Keratinocyte (primary cell): Measurements from ENCODE around the gene TSEN34. TPM values are rescaled to one million over a fixed set of nuclear protein-coding genes. Genes with fewer than 3 reads are reported as not detected.

ENCODE experiments used
- DNase-seq: peaks from one replicate; pipeline ENCODE4 v3.0.0-alpha.2; 2011; ENCODE audit warnings: low read depth, missing footprints, low spot score
- FAIRE-seq: peaks from 2 replicates; lab custom pipeline; 2011; peaks lifted over from hg19 to GRCh38; lab: Jason Lieb, UNC
- H2AFZ ChIP-seq: 2 replicates; pipeline ENCODE4 v1.6.0; 2012; ENCODE audit warnings: low read length, control low read depth, inconsistent platforms; ENCODE audit not compliant: control insufficient read depth
- H3K27ac ChIP-seq: 2 replicates; pipeline ENCODE4 v1.5.1; 2011; ENCODE audit warnings: low read length; ENCODE audit not compliant: control insufficient read depth, insufficient read depth
- H3K27me3 ChIP-seq: 3 replicates; pipeline ENCODE4 v1.6.0; 2011; ENCODE audit warnings: low read length; ENCODE audit not compliant: control insufficient read depth, insufficient read depth; ENCODE audit errors: extremely low read depth
- H3K36me3 ChIP-seq, 2 experiments: 2 replicates in 1 of 2; 3 replicates in 1 of 2; pipeline ENCODE4 v1.5.1; 2011; ENCODE audit warnings: low read length in 2 of 2, mild to moderate bottlenecking in 1 of 2; ENCODE audit not compliant: control insufficient read depth in 2 of 2, insufficient read depth in 2 of 2; ENCODE audit errors: extremely low read depth in 1 of 2
- H3K4me1 ChIP-seq: 3 replicates; pipeline ENCODE4 v1.5.1; 2011; ENCODE audit warnings: low read length; ENCODE audit not compliant: control insufficient read depth, insufficient read depth; ENCODE audit errors: extremely low read depth
- H3K4me2 ChIP-seq: 3 replicates; pipeline ENCODE4 v1.6.0; 2011; ENCODE audit warnings: low read depth, low read length; ENCODE audit not compliant: control insufficient read depth, insufficient read depth; ENCODE audit errors: extremely low read depth
- H3K4me3 ChIP-seq, 3 experiments: fragments of 200-600 bp in 1 of 3; sonication (generic) in 1 of 3; 2 replicates in 2 of 3; 3 replicates in 1 of 3; pipeline ENCODE4 v1.5.1; 2011 to 2016; ENCODE audit warnings: low read length in 3 of 3, mild to moderate bottlenecking in 3 of 3, control low read depth in 2 of 3, inconsistent platforms in 1 of 3, low read depth in 1 of 3, mixed read lengths in 1 of 3, mixed run types in 1 of 3, moderate library complexity in 1 of 3; ENCODE audit not compliant: control insufficient read depth in 2 of 3, insufficient read depth in 2 of 3; ENCODE audit errors: extremely low read depth in 1 of 3
- H3K79me2 ChIP-seq: 2 replicates; pipeline ENCODE4 v1.6.0; 2012; ENCODE audit warnings: low read length; ENCODE audit not compliant: control insufficient read depth, insufficient read depth
- H3K9ac ChIP-seq: 3 replicates; pipeline ENCODE4 v1.6.0; 2011; ENCODE audit warnings: low read length; ENCODE audit not compliant: control insufficient read depth, insufficient read depth; ENCODE audit errors: extremely low read depth
- H3K9me1 ChIP-seq: 3 replicates; pipeline ENCODE4 v1.6.0; 2011; ENCODE audit warnings: low read length; ENCODE audit not compliant: control insufficient read depth, insufficient read depth; ENCODE audit errors: extremely low read depth
- H3K9me3 ChIP-seq: 2 replicates; pipeline ENCODE4 v1.5.1; 2012; ENCODE audit warnings: low read depth, low read length; ENCODE audit not compliant: control insufficient read depth
- H4K20me1 ChIP-seq: 3 replicates; pipeline ENCODE4 v1.6.0; 2011; ENCODE audit warnings: low read length; ENCODE audit not compliant: control insufficient read depth, insufficient read depth; ENCODE audit errors: extremely low read depth
- CTCF ChIP-seq, 3 experiments: IDR thresholded peaks in 1 of 3; conservative IDR thresholded peaks in 1 of 3; optimal IDR thresholded peaks in 1 of 3; 2 replicates in 2 of 3; 3 replicates in 1 of 3; pipeline versions ENCODE3 to v1.5.1; 2011; ENCODE audit warnings: low read length in 3 of 3, mild to moderate bottlenecking in 3 of 3, moderate library complexity in 2 of 3, control low read depth in 1 of 3, inconsistent platforms in 1 of 3; ENCODE audit not compliant: insufficient read depth in 2 of 3; ENCODE audit errors: extremely low read depth in 1 of 3
- EZH2 ChIP-seq: IDR thresholded peaks from one replicate; pipeline ENCODE4 v1.6.1; 2012; ENCODE audit warnings: inconsistent platforms, mild to moderate bottlenecking, low read length, moderate library complexity
- dilution Hi-C: fragments of 300-500 bp; cut with MboI; formaldehyde crosslinking; loops from one replicate; pipeline ENCODE4 v1.7.0; 2020; ENCODE audit warnings: low sequenced_read_pairs; ENCODE audit not compliant: extremely low pct_ligation_motif_present
- polyA plus RNA-seq, 5 experiments: library from polyadenylated mRNA; depleted of rRNA in 3 of 5; stranded (reverse) in 3 of 5; stranded (forward) in 1 of 5; unstranded in 1 of 5; fragments of >200 nt; gene quantifications; 1 replicate in 1 of 5; 2 replicates in 3 of 5; 3 replicates in 1 of 5; pipeline versions ENCODE4 v1.2.1 to v1.2.3, GENCODE V29; 2011 to 2012; ENCODE audit warnings: missing spikeins in 2 of 5, low read depth in 1 of 5, low replicate concordance in 1 of 5

TSEN34 gene
- polyA plus RNA-seq, 1 donor (not counting 4 experiments of a cell fraction or from before 2014, with no cell fraction given), result 36.5 TPM

DNA sequence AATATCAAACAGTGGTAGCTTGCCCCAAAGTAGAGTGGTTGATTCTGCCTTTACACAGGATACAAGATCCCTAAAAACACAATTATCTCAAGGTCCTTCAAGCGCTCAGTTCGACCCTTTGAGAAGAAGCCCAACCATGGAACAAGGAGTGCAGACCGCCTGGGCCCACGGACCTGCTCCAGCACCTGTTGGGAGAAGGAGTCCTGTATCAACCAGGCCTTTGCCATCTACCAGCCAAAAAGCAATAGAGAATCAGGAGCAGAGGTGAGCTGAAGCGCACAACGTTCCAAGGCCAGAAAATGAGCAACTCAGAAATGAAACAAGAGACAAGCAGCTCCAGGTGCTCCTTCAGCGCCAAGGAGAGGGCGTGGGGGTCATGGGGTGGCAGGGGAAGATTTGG is 38.0 kb downstream of the TSEN34 start:
- dilution Hi-C loops, result no loop called here
- no peaks in the 10 kb centered on the region for H3K4me1 ChIP-seq
- no peaks in the 10 kb centered on the region for H3K79me2 ChIP-seq

GRCh38 chr19:54230031-54230430 is 38.9 kb downstream of the TSEN34 start:
- DNase-seq, result no peak
- Histone ChIP-seq H3K79me2 (no peaks in the 10 kb centered on the region), H4K20me1 (no peaks in the 10 kb centered on the region), H3K9ac (no peak overlapping the region), H3K9me3 (no peaks in the 10 kb centered on the region), H3K4me2 (no peak overlapping the region), H3K9me1 (no peaks in the 10 kb centered on the region), H3K27ac (no peak overlapping the region), H3K4me3 (no peak overlapping the region), H3K36me3 (no peaks in the 10 kb centered on the region), H3K27me3 (no peaks in the 10 kb centered on the region), H2AFZ (no peak overlapping the region), H3K4me1 (no peaks in the 10 kb centered on the region)
- FAIRE-seq, result no peak
- dilution Hi-C loops, result no loop called here
- no peak for TF ChIP-seq CTCF (optimal IDR thresholded peaks at IDR 0.05 in 1 of 3, IDR thresholded peaks at IDR 0.05 in 1 of 3, conservative IDR thresholded peaks at IDR 0.05 in 1 of 3; ENCODE audit: extremely low read depth in 1 of 3, insufficient read depth in 2 of 3, low read length in 3 of 3)
- TF ChIP-seq EZH2, result no peak

More for the DNA sequence above, 38.0 kb downstream of the TSEN34 start:
- no peak overlapping the region for H3K4me2 ChIP-seq
- H3K9me1 ChIP-seq, result no peaks in the 10 kb centered on the region
- no peaks in the 10 kb centered on the region for H3K9me3 ChIP-seq
- H3K27me3 ChIP-seq, result no peaks in the 10 kb centered on the region
- no peak overlapping the region for H3K9ac ChIP-seq
- FAIRE-seq (no peak), DNase-seq (no peak)
- no peak for TF ChIP-seq EZH2
- TF ChIP-seq CTCF (optimal IDR thresholded peaks at IDR 0.05 in 1 of 3, IDR thresholded peaks at IDR 0.05 in 1 of 3, conservative IDR thresholded peaks at IDR 0.05 in 1 of 3; ENCODE audit: extremely low read depth in 1 of 3, insufficient read depth in 2 of 3, low read length in 3 of 3), result no peak
- H4K20me1 ChIP-seq, result no peaks in the 10 kb centered on the region
- H2AFZ ChIP-seq, result no peak overlapping the region
- no peak overlapping the region for H3K27ac ChIP-seq
- H3K36me3 ChIP-seq, result no peaks in the 10 kb centered on the region
- no peak overlapping the region for H3K4me3 ChIP-seq
